Endothelial cell of umbilical vein (primary cell): Measurements from ENCODE around the gene CD83. TPM values are rescaled to one million over a fixed set of nuclear protein-coding genes. Genes with fewer than 3 reads are reported as not detected.

Experiments used
- BruUV-seq: library from RNA; stranded (reverse); fragments of 400-500 nt; replicated peaks from 2 replicates; lab custom pipeline; 2021; lab: Mats Ljungman, UMichigan
- CTCF ChIA-PET: fragments of 300-600, 350-600 bp; sonication (Branson Sonifier 250); formaldehyde crosslinking; loops from one replicate; lab custom pipeline; 2021; ENCODE audit warnings: antibody characterized with exemption, inconsistent platforms; lab: Charles Lee
- POLR2A ChIA-PET: fragments of 300-600, 350-600 bp; sonication (Branson Sonifier 250); formaldehyde crosslinking; loops from one replicate; lab custom pipeline; 2021; ENCODE audit warnings: antibody characterized with exemption, inconsistent platforms; lab: Charles Lee
- DNase-seq: peaks from one replicate; pipeline ENCODE4 v3.0.0-alpha.2; 2011; ENCODE audit warnings: low read depth, low spot score
- FAIRE-seq: peaks from 2 replicates; lab custom pipeline; 2011; peaks lifted over from hg19 to GRCh38; lab: Jason Lieb, UNC
- H2AFZ ChIP-seq: 2 replicates; pipeline ENCODE4 v1.6.0; 2012; ENCODE audit warnings: low read depth, low read length, control low read depth, inconsistent platforms
- H3K27ac ChIP-seq: 2 replicates; pipeline ENCODE4 v1.5.1; 2011; ENCODE audit warnings: low read depth, mild to moderate bottlenecking, control low read depth, low read length, moderate library complexity; ENCODE audit not compliant: insufficient read depth
- H3K27me3 ChIP-seq, 2 experiments: 2 replicates each; pipeline versions ENCODE4 v1.6.0 to v1.6.1; 2011; ENCODE audit warnings: low read length in 2 of 2, mixed read lengths in 1 of 2; ENCODE audit not compliant: control insufficient read depth in 2 of 2, insufficient read depth in 2 of 2
- H3K36me3 ChIP-seq, 2 experiments: 2 replicates in 1 of 2; 3 replicates in 1 of 2; pipeline ENCODE4 v1.5.1; 2011; ENCODE audit warnings: low read length in 2 of 2, mild to moderate bottlenecking in 1 of 2, moderate library complexity in 1 of 2; ENCODE audit not compliant: control insufficient read depth in 2 of 2, insufficient read depth in 2 of 2; ENCODE audit errors: extremely low read depth in 1 of 2
- H3K4me1 ChIP-seq: 3 replicates; pipeline ENCODE4 v1.5.1; 2011; ENCODE audit warnings: mild to moderate bottlenecking, low read length; ENCODE audit not compliant: control insufficient read depth, insufficient read depth; ENCODE audit errors: extremely low read depth
- H3K4me2 ChIP-seq: 2 replicates; pipeline ENCODE4 v1.6.1; 2011; ENCODE audit warnings: low read length, control low read depth, mixed read lengths; ENCODE audit not compliant: insufficient read depth
- H3K4me3 ChIP-seq, 3 experiments: fragments of 200-600 bp in 1 of 3; sonication (generic), shearing (Covaris generic) in 1 of 3; replicated peaks in 1 of 3; 2 replicates each; pipeline ENCODE4 v1.5.1; 2011 to 2016; ENCODE audit warnings: control low read depth in 3 of 3, low read length in 3 of 3, mild to moderate bottlenecking in 2 of 3, inconsistent platforms in 1 of 3, low read depth in 1 of 3, moderate library complexity in 1 of 3; ENCODE audit not compliant: insufficient read depth in 1 of 3
- H3K79me2 ChIP-seq: 2 replicates; pipeline ENCODE4 v1.6.0; 2012; ENCODE audit warnings: low read length, inconsistent platforms; ENCODE audit not compliant: control insufficient read depth, insufficient read depth
- H3K9ac ChIP-seq: replicated peaks from 2 replicates; pipeline ENCODE3; 2011; ENCODE audit warnings: low read length, control low read depth; ENCODE audit not compliant: insufficient read depth; ENCODE audit errors: extremely low read depth
- H3K9me1 ChIP-seq: replicated peaks from 3 replicates; pipeline ENCODE4 v1.6.0; 2011; ENCODE audit warnings: mild to moderate bottlenecking, low read length; ENCODE audit not compliant: control insufficient read depth, insufficient read depth; ENCODE audit errors: extremely low read depth
- H3K9me3 ChIP-seq: replicated peaks from 2 replicates; pipeline ENCODE4 v1.5.1; 2012; ENCODE audit warnings: low read length, inconsistent platforms; ENCODE audit not compliant: control insufficient read depth, insufficient read depth
- H4K20me1 ChIP-seq: replicated peaks from 2 replicates; pipeline ENCODE3; 2011; ENCODE audit warnings: mild to moderate bottlenecking, low read length; ENCODE audit not compliant: control insufficient read depth, insufficient read depth; ENCODE audit errors: extremely low read depth
- CTCF ChIP-seq, 2 donors: IDR thresholded peaks; 1 replicate in 1 of 2; 2 replicates in 1 of 2; pipeline ENCODE4 v1.5.1; 2011; ENCODE audit warnings: low read length in 2 of 2, mild to moderate bottlenecking in 2 of 2, moderate library complexity in 2 of 2, control low read depth in 1 of 2, inconsistent platforms in 1 of 2, low read depth in 1 of 2; ENCODE audit not compliant: insufficient read depth in 1 of 2; ENCODE audit errors: extremely low read depth in 1 of 2
- EZH2 ChIP-seq: IDR thresholded peaks from 2 replicates; pipeline ENCODE4 v1.6.1; 2012; ENCODE audit warnings: borderline replicate concordance, low read depth, mild to moderate bottlenecking, moderate library complexity, low read length, inconsistent platforms; ENCODE audit not compliant: severe bottlenecking
- FOS ChIP-seq: IDR thresholded peaks from 2 replicates; pipeline ENCODE4 v1.6.1; 2011; ENCODE audit warnings: mild to moderate bottlenecking, low read length, moderate library complexity, borderline replicate concordance; ENCODE audit not compliant: insufficient read depth
- GATA2 ChIP-seq: IDR thresholded peaks from 2 replicates; pipeline ENCODE4 v1.7.0; 2011; ENCODE audit warnings: low read depth, mild to moderate bottlenecking, moderate library complexity, mixed read lengths, low read length; ENCODE audit not compliant: insufficient read length, insufficient read depth
- JUN ChIP-seq: IDR thresholded peaks from 2 replicates; pipeline ENCODE4 v1.6.1; 2011; ENCODE audit warnings: borderline replicate concordance, low read depth; ENCODE audit not compliant: insufficient read length, insufficient read depth
- MAX ChIP-seq: IDR thresholded peaks from 2 replicates; pipeline ENCODE4 v1.6.1; 2011; ENCODE audit not compliant: insufficient read depth, insufficient read length
- MYC ChIP-seq: IDR thresholded peaks from one replicate; pipeline ENCODE4 v1.6.1; 2011; ENCODE audit warnings: mild to moderate bottlenecking, low read depth, low read length
- POLR2A ChIP-seq: IDR thresholded peaks from 2 replicates; pipeline ENCODE4 v1.6.1; 2012; ENCODE audit warnings: low read depth, mild to moderate bottlenecking, control low read depth, low read length
- POLR2AphosphoS5 ChIP-seq: IDR thresholded peaks from 2 replicates; pipeline ENCODE4 v1.6.1; 2012; ENCODE audit warnings: low read depth, mild to moderate bottlenecking, control low read depth, low read length, moderate library complexity; ENCODE audit not compliant: insufficient read depth
- dilution Hi-C: fragments of 300-500 bp; cut with MboI; formaldehyde crosslinking; loops from one replicate; pipeline ENCODE4 v1.15.0; 2019; ENCODE audit warnings: low sequenced_read_pairs; ENCODE audit not compliant: extremely low pct_ligation_motif_present
- intact Hi-C: fragments of 100-400 bp; cut with micrococcal nuclease; formaldehyde crosslinking; loops from one replicate; pipeline ENCODE4 v1.10.0; 2022
- polyA plus RNA-seq, 4 experiments: library from polyadenylated mRNA; depleted of rRNA in 3 of 4; stranded (reverse) in 3 of 4; unstranded in 1 of 4; fragments of >200 nt; gene quantifications; 2 replicates each; pipeline versions ENCODE4 v1.2.1 to v1.2.3, GENCODE V29; 2011 to 2012; ENCODE audit warnings: missing spikeins in 1 of 4
- total RNA-seq: library from RNA; stranded (reverse); gene quantifications from 2 replicates; pipeline ENCODE4 v1.2.3, GENCODE V29; 2021

The CD83 gene
- total and polyA plus RNA-seq, 2 donors (not counting 3 experiments of a cell fraction or from before 2014, with no cell fraction given), result 0.40 to 0.46 TPM

- H3K36me3 ChIP-seq, result no peaks in the 10 kb centered on the region
- TF ChIP-seq POLR2A (no peak), GATA2 (no peak), JUN (no peak), CTCF (IDR thresholded peaks at IDR 0.05; ENCODE audit: extremely low read depth in 1 of 2, insufficient read depth in 1 of 2, low read depth in 1 of 2, low read length in 2 of 2) (no peak), EZH2 (no peak), POLR2AphosphoS5 (no peak), FOS (no peak), MYC (no peak), MAX (no peak)
- H3K9ac ChIP-seq, result no peak overlapping the region
- H3K9me3 ChIP-seq, result no peaks in the 10 kb centered on the region
- dilution Hi-C loops (no loop called here), intact Hi-C loops (no loop called here)
- FAIRE-seq (no peak), DNase-seq (no peak)
- no peaks in the 10 kb centered on the region for H3K4me1 ChIP-seq
- H4K20me1 ChIP-seq, result no peaks in the 10 kb centered on the region
- no peaks in the 10 kb centered on the region for H3K27me3 ChIP-seq
- ChIA-PET CTCF (no interaction called here), POLR2A (no interaction called here)
- no peaks in the 10 kb centered on the region for H3K79me2 ChIP-seq
- H3K4me3 ChIP-seq, result no peak overlapping the region
- H3K27ac ChIP-seq, result no peak overlapping the region
- no peak overlapping the region for H2AFZ ChIP-seq
- BruUV-seq, result no TSS peak
- no peaks in the 10 kb centered on the region for H3K9me1 ChIP-seq
- no peak overlapping the region for H3K4me2 ChIP-seq
These were observed 26.1 kb upstream of the CD83 start for GRCh38 chr6:14091339-14091978.
